ENCODE results near the gene THUMPD1.
"Not testable (repeated sequence)": the region's sequence is repeated elsewhere in the genome, so short reads cannot be mapped to it uniquely, and the experiment has no call there.

The THUMPD1 gene

GRCh38 chr16:20704281-20704680, 37.3 kb downstream of the THUMPD1 start:
- H3K27ac ChIP-seq = peak overlapping the region; percentile 79
- TF ChIP-seq, protein P1, sequence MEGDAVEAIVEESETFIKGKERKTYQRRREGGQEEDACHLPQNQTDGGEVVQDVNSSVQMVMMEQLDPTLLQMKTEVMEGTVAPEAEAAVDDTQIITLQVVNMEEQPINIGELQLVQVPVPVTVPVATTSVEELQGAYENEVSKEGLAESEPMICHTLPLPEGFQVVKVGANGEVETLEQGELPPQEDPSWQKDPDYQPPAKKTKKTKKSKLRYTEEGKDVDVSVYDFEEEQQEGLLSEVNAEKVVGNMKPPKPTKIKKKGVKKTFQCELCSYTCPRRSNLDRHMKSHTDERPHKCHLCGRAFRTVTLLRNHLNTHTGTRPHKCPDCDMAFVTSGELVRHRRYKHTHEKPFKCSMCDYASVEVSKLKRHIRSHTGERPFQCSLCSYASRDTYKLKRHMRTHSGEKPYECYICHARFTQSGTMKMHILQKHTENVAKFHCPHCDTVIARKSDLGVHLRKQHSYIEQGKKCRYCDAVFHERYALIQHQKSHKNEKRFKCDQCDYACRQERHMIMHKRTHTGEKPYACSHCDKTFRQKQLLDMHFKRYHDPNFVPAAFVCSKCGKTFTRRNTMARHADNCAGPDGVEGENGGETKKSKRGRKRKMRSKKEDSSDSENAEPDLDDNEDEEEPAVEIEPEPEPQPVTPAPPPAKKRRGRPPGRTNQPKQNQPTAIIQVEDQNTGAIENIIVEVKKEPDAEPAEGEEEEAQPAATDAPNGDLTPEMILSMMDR (conservative IDR thresholded peaks at IDR 0.05) = no peak

DNA sequence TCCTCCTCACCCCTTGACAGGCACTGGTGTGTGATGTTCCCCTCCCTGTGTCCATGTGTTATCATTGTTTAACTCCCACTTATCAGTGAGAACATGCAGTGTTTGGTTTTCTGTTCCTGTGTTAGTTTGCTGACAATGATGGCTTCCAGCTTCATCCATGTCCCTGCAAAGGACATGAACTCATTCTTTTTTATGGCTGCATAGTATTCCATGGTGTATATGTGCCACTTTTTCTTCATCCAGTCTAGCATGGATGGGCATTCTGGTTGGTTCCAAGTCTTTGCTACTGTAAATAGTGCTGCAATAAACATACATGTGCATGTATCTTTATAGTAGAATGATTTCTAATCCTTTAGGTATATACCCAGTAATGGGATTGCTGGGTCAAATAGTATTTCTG, 39.9 kb downstream of the THUMPD1 start:
- H3K27ac ChIP-seq = peak overlapping the region; percentile 79

DNA sequence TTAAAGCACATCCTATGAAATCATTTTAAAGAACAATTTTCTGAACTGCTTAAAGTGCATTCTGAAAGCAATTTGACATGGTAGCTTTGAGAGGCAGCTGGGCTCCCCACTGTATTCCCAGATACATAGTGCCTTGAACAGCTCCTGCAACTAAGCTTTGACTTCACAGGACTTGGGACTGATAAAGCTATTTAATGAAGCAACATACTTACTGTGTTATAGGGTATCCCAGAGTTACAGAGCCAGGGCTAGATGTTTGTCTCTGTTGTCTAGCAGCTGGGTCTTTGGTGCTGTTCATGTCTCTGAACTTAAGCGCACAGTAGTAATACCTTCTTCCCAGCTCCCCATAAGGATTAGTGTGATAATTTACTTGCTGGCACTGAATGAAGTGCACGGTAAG, 45.0 kb downstream of the THUMPD1 start:
- TF ChIP-seq, protein P1 (conservative IDR thresholded peaks at IDR 0.05) = no peak

DNA sequence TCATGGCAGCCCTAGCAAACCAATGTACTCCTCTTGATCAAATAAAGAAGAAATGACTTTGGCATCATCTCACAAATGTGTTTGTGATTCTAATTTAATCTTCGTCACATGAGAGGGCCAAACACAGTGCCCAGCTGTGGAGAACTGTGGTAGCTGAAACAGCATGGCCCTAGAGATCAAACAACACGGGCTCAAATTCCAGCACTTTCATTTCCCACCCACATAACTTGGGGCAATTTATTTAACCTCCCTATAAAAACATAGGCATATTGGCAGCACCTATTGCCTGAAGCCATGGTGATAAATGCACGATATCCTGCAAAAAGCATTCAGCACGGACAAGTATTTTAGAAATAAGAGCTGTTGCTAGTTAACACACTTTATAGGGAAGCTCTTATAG, 46.6 kb downstream of the THUMPD1 start:
- H3K27ac ChIP-seq = no peak overlapping the region
- TF ChIP-seq, protein P1 (conservative IDR thresholded peaks at IDR 0.05) = no peak

More for the DNA sequence above, 45.0 kb downstream of the THUMPD1 start:
- no peak overlapping the region for H3K27ac ChIP-seq

DNA sequence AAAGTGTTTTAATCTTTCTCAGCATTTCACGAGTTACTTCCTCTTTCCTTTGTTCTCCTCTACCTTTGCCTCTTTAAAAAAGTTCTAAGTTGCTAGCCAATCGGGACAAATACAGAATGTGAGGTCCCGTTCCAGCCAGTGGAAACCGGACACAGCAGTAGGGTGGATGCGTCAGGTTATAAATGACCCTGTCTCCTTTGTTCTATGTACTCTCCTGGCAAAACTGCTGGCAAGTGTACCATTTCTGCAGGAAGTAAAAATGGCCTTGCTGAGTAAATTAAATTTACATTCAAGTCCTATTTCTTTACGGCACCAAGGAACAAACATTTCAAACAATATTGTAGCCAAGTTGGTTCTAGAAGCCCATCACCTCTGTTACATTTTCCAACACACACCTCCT, 47.5 kb downstream of the THUMPD1 start:
- not testable (repeated sequence) for H3K27ac ChIP-seq

DNA sequence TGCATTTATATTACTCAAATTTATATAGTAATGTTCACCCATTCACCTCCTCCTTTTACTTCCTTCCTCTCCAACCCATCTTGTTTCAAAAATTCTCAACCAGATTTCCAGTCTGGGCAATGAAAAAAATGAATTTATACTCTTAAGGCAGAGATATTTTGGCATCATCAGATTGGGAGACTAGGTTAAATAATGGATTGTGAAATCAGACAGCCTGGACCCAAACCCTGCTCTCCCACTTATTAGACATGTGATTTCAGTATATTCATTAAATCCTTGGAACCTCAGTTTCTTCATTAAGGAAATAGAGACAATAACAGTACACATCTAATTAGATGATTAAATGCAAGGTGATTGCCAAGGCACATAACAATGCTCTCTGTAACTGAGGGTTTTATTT, 52.0 kb downstream of the THUMPD1 start:
- TF ChIP-seq, protein P1 (conservative IDR thresholded peaks at IDR 0.05) = no peak
- no peak overlapping the region for H3K27ac ChIP-seq

DNA sequence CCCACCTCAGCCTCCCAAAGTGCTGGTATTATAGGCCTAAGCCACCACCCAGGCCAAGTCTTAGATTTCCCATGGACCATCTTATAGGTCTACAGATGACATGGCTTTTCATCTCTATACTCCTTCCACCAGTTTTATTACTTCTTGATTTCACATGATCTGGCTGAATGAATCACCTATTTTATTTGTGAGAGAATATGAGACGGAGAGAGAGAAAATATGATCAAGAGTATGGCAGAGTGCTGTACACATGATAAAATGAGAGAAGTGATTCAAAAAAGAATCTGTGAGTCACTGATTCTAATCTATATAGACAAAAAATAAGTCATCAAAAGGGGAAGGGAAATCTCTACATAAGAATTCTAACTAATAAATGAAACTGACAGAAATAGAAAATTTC, 57.8 kb downstream of the THUMPD1 start:
- TF ChIP-seq, protein P1 (conservative IDR thresholded peaks at IDR 0.05) = no peak
- no peak overlapping the region for H3K27ac ChIP-seq
